WTC11 (cell line): ENCODE data around the gene NRAP. TPM values are rescaled to one million over a fixed set of nuclear protein-coding genes. Genes with fewer than 3 reads are reported as not detected.

Experiments used
- ATAC-seq: fragments of 200-7000 bp; cut with Tn5 transposase; 2 replicates; pipeline ENCODE4 v1.10.0; 2021; ENCODE audit warnings: mild to moderate bottlenecking, moderate library complexity
- CTCF ChIA-PET: fragments of 300-600 bp; sonication (Branson Sonifier 250); formaldehyde crosslinking; loops from one replicate; lab custom pipeline; 2021; ENCODE audit warnings: antibody characterized with exemption; lab: Charles Lee
- POLR2A ChIA-PET: fragments of 350-600 bp; sonication (Branson Sonifier 250); formaldehyde crosslinking; loops from one replicate; lab custom pipeline; 2021; ENCODE audit warnings: antibody characterized with exemption; lab: Charles Lee
- DNase-seq: peaks from one replicate; pipeline ENCODE4 v3.0.0; 2021; ENCODE audit warnings: low spot score
- H3K27ac Mint-ChIP-seq: 2 replicates; pipeline ENCODE4 v1.8.0; 2021; ENCODE audit warnings: mixed read lengths
- H3K27me3 Mint-ChIP-seq: 2 replicates; pipeline ENCODE4 v1.8.0; 2021; ENCODE audit warnings: low read depth, mild to moderate bottlenecking, moderate library complexity, mixed read lengths
- H3K36me3 Mint-ChIP-seq: 2 replicates; pipeline ENCODE4 v1.8.0; 2021; ENCODE audit warnings: mixed read lengths
- H3K4me1 Mint-ChIP-seq: 2 replicates; pipeline ENCODE4 v1.8.0; 2022; ENCODE audit warnings: mixed read lengths
- H3K4me3 Mint-ChIP-seq: 2 replicates; pipeline ENCODE4 v1.8.0; 2021; ENCODE audit warnings: mild to moderate bottlenecking, moderate library complexity, mixed read lengths
- H3K9me3 Mint-ChIP-seq: 2 replicates; pipeline ENCODE4 v1.8.0; 2021; ENCODE audit warnings: mixed read lengths
- ATF6 ChIP-seq: sonication (generic); formaldehyde crosslinking; IDR thresholded peaks from 2 replicates; pipeline ENCODE4 v1.8.1; 2023; ENCODE audit warnings: mild to moderate bottlenecking, missing genetic modification reagents
- CREM ChIP-seq: sonication (generic); formaldehyde crosslinking; IDR thresholded peaks from 2 replicates; pipeline ENCODE4 v1.8.1; 2022; ENCODE audit warnings: mild to moderate bottlenecking, missing genetic modification reagents, moderate library complexity
- ERG ChIP-seq: fragments of 250-450 bp; sonication (Bioruptor Pico); IDR thresholded peaks from 2 replicates; pipeline ENCODE4 v1.8.0; 2021; ENCODE audit warnings: mild to moderate bottlenecking
- ESRRA ChIP-seq: sonication (generic); formaldehyde crosslinking; IDR thresholded peaks from 2 replicates; pipeline ENCODE4 v1.8.1; 2022; ENCODE audit warnings: mild to moderate bottlenecking, missing genetic modification reagents, borderline replicate concordance
- ETV6 ChIP-seq: sonication (generic); formaldehyde crosslinking; IDR thresholded peaks from 2 replicates; pipeline ENCODE4 v1.8.1; 2022; ENCODE audit warnings: mild to moderate bottlenecking, missing genetic modification reagents
- FOXK1 ChIP-seq: sonication (generic); formaldehyde crosslinking; IDR thresholded peaks from 2 replicates; pipeline ENCODE4 v1.8.0; 2022; ENCODE audit warnings: mild to moderate bottlenecking, moderate library complexity, missing genetic modification reagents
- FOXP1 ChIP-seq: sonication (generic); formaldehyde crosslinking; IDR thresholded peaks from 2 replicates; pipeline ENCODE4 v1.8.0; 2022; ENCODE audit warnings: missing genetic modification reagents, mild to moderate bottlenecking, moderate library complexity, borderline replicate concordance
- GRHL2 ChIP-seq: fragments of 250-450 bp; sonication (Bioruptor Pico); IDR thresholded peaks from 2 replicates; pipeline ENCODE4 v1.8.0; 2022; ENCODE audit warnings: mild to moderate bottlenecking, moderate library complexity; ENCODE audit not compliant: insufficient replicate concordance, severe bottlenecking
- HMGA2 ChIP-seq: fragments of 250-450 bp; sonication (Bioruptor Pico); IDR thresholded peaks from 2 replicates; pipeline ENCODE4 v1.4.0; 2021; ENCODE audit warnings: mild to moderate bottlenecking, moderate library complexity
- MXD4 ChIP-seq: fragments of 250-450 bp; sonication (Bioruptor Pico); IDR thresholded peaks from 2 replicates; pipeline ENCODE4 v1.8.0; 2021; ENCODE audit warnings: mild to moderate bottlenecking, moderate library complexity, borderline replicate concordance
- NFE2L1 ChIP-seq: sonication (generic); formaldehyde crosslinking; IDR thresholded peaks from 2 replicates; pipeline ENCODE4 v1.8.1; 2023; ENCODE audit warnings: missing genetic modification reagents
- NR1H2 ChIP-seq: sonication (generic); formaldehyde crosslinking; IDR thresholded peaks from 2 replicates; pipeline ENCODE4 v1.9.0; 2021; ENCODE audit warnings: mild to moderate bottlenecking, moderate library complexity, missing genetic modification reagents
- OVOL2 ChIP-seq: fragments of 250-450 bp; sonication (Bioruptor Pico); IDR thresholded peaks from 2 replicates; pipeline ENCODE4 v1.9.0; 2021; ENCODE audit warnings: mild to moderate bottlenecking, borderline replicate concordance
- SMAD4 ChIP-seq: sonication (generic); formaldehyde crosslinking; IDR thresholded peaks from 2 replicates; pipeline ENCODE4 v1.8.0; 2022; ENCODE audit warnings: mild to moderate bottlenecking, missing genetic modification reagents
- TCF7 ChIP-seq: sonication (generic); formaldehyde crosslinking; IDR thresholded peaks from 2 replicates; pipeline ENCODE4 v1.8.0; 2022; ENCODE audit warnings: mild to moderate bottlenecking, low read depth, missing genetic modification reagents, moderate library complexity
- TEAD1 ChIP-seq: sonication (generic); formaldehyde crosslinking; IDR thresholded peaks from 2 replicates; pipeline ENCODE4 v1.8.0; 2022; ENCODE audit warnings: mild to moderate bottlenecking, missing genetic modification reagents
- ZBTB43 ChIP-seq: sonication (generic); formaldehyde crosslinking; IDR thresholded peaks from 2 replicates; pipeline ENCODE4 v1.8.1; 2023; ENCODE audit warnings: mild to moderate bottlenecking, missing genetic modification reagents
- ZMAT4 ChIP-seq: fragments of 250-450 bp; sonication (Bioruptor Pico); IDR thresholded peaks from 2 replicates; pipeline ENCODE4 v1.9.0; 2021; ENCODE audit warnings: mild to moderate bottlenecking
- ZNF121 ChIP-seq: sonication (generic); formaldehyde crosslinking; IDR thresholded peaks from 2 replicates; pipeline ENCODE4 v1.8.0; 2023; ENCODE audit warnings: missing genetic modification reagents
- ZNF232 ChIP-seq: sonication (generic); formaldehyde crosslinking; IDR thresholded peaks from 2 replicates; pipeline ENCODE4 v1.8.0; 2022; ENCODE audit warnings: mild to moderate bottlenecking, missing genetic modification reagents
- total RNA-seq: library from RNA; stranded (reverse); gene quantifications from 3 replicates; pipeline ENCODE4 v1.2.3, GENCODE V29; 2021
- TF ChIP-seq, protein P1 (sequence below): fragments of 250-450 bp; sonication (Bioruptor Pico); IDR thresholded peaks from 2 replicates; pipeline ENCODE4 v2.1.2; 2022; ENCODE audit warnings: mild to moderate bottlenecking, moderate library complexity

NRAP gene
- total RNA-seq, 1 experiment from 2014 or later = not detected

- POLR2A ChIA-PET = no interaction called here
- TF ChIP-seq, protein P1, sequence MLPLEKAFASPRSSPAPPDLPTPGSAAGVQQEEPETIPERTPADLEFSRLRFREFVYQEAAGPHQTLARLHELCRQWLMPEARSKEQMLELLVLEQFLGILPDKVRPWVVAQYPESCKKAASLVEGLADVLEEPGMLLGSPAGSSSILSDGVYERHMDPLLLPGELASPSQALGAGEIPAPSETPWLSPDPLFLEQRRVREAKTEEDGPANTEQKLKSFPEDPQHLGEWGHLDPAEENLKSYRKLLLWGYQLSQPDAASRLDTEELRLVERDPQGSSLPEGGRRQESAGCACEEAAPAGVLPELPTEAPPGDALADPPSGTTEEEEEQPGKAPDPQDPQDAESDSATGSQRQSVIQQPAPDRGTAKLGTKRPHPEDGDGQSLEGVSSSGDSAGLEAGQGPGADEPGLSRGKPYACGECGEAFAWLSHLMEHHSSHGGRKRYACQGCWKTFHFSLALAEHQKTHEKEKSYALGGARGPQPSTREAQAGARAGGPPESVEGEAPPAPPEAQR = no peak
- TF ChIP-seq GRHL2 (CRISPR knock-in tag) = no peak
- TF ChIP-seq ZMAT4 (CRISPR knock-in tag) = no peak
- TF ChIP-seq CREM (CRISPR knock-in tag) = no peak
- TF ChIP-seq ZNF121 (CRISPR knock-in tag) = no peak
- TF ChIP-seq NR1H2 (CRISPR knock-in tag) = no peak
- TF ChIP-seq ETV6 (CRISPR knock-in tag) = no peak
- H3K4me3 Mint-ChIP-seq = no peak overlapping the region
- no peaks in the 10 kb centered on the region for H3K9me3 Mint-ChIP-seq
- peaks cover 10% of the 10 kb centered on the region for H3K27me3 Mint-ChIP-seq
- H3K4me1 Mint-ChIP-seq = peaks cover 59% of the 10 kb centered on the region
- no peak overlapping the region for H3K27ac Mint-ChIP-seq
- H3K36me3 Mint-ChIP-seq = no peaks in the 10 kb centered on the region
- DNase-seq (no peak), ATAC-seq (no peak)
- CTCF ChIA-PET = interaction anchor here (1.6 kb wide), 1 partner anchor 74 kb away, joined by 3 read pairs; no protein-coding TSS in a partner anchor
Measured at GRCh38 chr10:113706623-113707022, 42.8 kb upstream of the NRAP start.

- ATAC-seq (no peak), DNase-seq (no peak)
- CTCF ChIA-PET = interaction anchor here (0.6 to 1.7 kb wide), 11 partner anchors 14 to 398 kb away, joined by 3 to 9 read pairs (median 3); partner anchors contain the start of gene DCLRE1A
- POLR2A ChIA-PET = no interaction called here
- no peak overlapping the region for H3K4me3 Mint-ChIP-seq
- no peak overlapping the region; the same call in 1 of the 2 replicates for H3K27ac Mint-ChIP-seq
- TF ChIP-seq ZNF232 (CRISPR knock-in tag) (no peak), OVOL2 (no peak), ESRRA (CRISPR knock-in tag) (no peak), MXD4 (CRISPR knock-in tag) (no peak), CREM (CRISPR knock-in tag) (no peak), HMGA2 (CRISPR knock-in tag) (no peak), TCF7 (CRISPR knock-in tag) (no peak), FOXK1 (CRISPR knock-in tag) (no peak), ATF6 (CRISPR knock-in tag) (no peak), SMAD4 (CRISPR knock-in tag) (no peak), ZBTB43 (CRISPR knock-in tag) (no peak), NFE2L1 (CRISPR knock-in tag) (no peak), TEAD1 (CRISPR knock-in tag) (no peak), NR1H2 (CRISPR knock-in tag) (no peak), FOXP1 (CRISPR knock-in tag) (no peak), ERG (CRISPR knock-in tag) (no peak), ZNF121 (CRISPR knock-in tag) (no peak)
- H3K9me3 Mint-ChIP-seq = no peaks in the 10 kb centered on the region
- peaks cover 46% of the 10 kb centered on the region for H3K4me1 Mint-ChIP-seq
- H3K36me3 Mint-ChIP-seq = no peaks in the 10 kb centered on the region
- peaks cover under 1% of the 10 kb centered on the region for H3K27me3 Mint-ChIP-seq
Measured at GRCh38 chr10:113705344-113705652, 41.5 kb upstream of the NRAP start.
